HG03108 (cell line): Measurements from ENCODE around the gene SFI1.

Experiments
- ATAC-seq: cut with Tn5 transposase; IDR thresholded peaks from one replicate; pipeline ENCODE4 v1.9.1; 2021; ENCODE audit warnings: moderate library complexity; ENCODE audit not compliant: unreplicated experiment

SFI1 gene

GRCh38 chr22:31662668-31663037, 166.3 kb downstream of the SFI1 start:
- ATAC-seq: no peak
